Measurements from ENCODE around the gene FXN. TPM values are rescaled to one million over a fixed set of nuclear protein-coding genes. Genes with fewer than 3 reads are reported as not detected.

FXN gene
- total RNA-seq, 3 donors from 2014 or later = 3.8 to 7.5 (median 6.9) TPM

DNA sequence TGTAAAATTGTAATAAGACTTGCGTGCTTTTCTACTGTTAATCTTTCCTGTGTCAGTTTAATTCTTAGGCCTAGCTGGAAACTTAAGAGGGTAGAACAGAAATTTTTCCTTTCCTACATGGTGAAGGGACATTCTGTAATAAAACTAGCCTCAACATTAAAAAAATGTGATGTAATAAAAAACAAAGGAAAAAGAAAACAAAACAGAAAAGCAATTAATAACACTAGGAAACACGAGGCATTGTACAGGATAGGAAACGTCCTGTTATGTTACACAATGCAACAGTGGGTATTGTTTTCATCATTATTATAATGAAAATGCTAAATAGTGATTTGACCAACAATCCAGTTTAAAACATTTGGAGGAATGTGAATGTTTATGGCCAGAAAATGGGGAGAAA, 47.8 kb downstream of the FXN start:
- no peaks in the 10 kb centered on the region for H3K36me3 ChIP-seq
- intact Hi-C loops (cut with DNase I; ENCODE audit: low total_unique reads) = loop anchor here (5.0 kb wide), 1 partner anchor 511 kb away; no protein-coding TSS in a partner anchor

DNA sequence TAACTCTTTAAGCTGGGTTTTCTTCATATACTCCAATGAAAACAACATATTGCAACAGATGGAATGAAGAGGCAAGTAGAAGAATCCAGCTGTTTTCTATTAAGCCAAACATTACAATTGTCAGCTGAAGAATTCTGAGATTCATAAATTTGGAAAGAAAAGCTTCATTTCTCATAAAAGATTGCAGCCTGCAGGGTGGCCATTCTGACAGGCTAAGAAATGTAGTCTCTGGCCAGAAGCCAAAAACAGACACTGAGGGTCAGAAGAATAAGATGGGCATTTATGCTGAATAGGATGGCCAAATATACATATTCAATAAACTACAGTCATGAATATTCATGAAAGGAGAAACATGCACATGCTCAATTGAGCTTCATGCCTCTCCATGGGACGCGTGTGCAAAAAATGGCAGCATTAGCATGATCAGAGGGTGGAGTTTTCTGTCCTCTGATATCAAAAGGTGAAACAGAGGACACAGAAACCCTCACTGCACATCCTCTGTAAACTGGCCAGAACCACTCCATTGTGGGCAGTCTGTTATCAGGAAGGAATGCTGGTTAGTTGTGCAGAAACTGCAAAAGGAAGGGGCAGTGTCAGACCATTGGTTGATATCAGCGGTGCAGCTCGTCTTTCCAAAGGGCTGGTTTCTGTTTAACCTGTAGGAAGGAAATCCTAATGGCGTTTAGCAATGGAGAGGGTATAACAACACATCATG, 50.2 kb downstream of the FXN start:
- no peaks in the 10 kb centered on the region for H3K9me3 ChIP-seq
- intact Hi-C loops (cut with DNase I; ENCODE audit: low total_unique reads) = no loop called here
- H3K27ac ChIP-seq = no peak overlapping the region
- no peak for DNase-seq (ENCODE audit: low spot score in 2 of 2)
- H3K36me3 ChIP-seq = no peaks in the 10 kb centered on the region
- no peak overlapping the region for H3K4me3 ChIP-seq
- H3K4me1 ChIP-seq = no peaks in the 10 kb centered on the region
- no peaks in the 10 kb centered on the region for H3K27me3 ChIP-seq
- no peak for TF ChIP-seq POLR2A (IDR thresholded peaks at IDR 0.05)
- TF ChIP-seq CTCF (IDR thresholded peaks at IDR 0.05) = no peak
- no peak for TF ChIP-seq POLR2AphosphoS5 (IDR thresholded peaks at IDR 0.05)

More for the DNA sequence above, 47.8 kb downstream of the FXN start:
- TF ChIP-seq CTCF (IDR thresholded peaks at IDR 0.05) (no peak), POLR2A (IDR thresholded peaks at IDR 0.05) (no peak), POLR2AphosphoS5 (IDR thresholded peaks at IDR 0.05) (no peak)
- Histone ChIP-seq H3K27me3 (no peaks in the 10 kb centered on the region), H3K27ac (no peak overlapping the region), H3K4me1 (no peaks in the 10 kb centered on the region), H3K9me3 (no peaks in the 10 kb centered on the region), H3K4me3 (no peak overlapping the region)
- no peak for DNase-seq (ENCODE audit: low spot score in 2 of 2)

GRCh38 chr9:69086312-69086711, 50.8 kb downstream of the FXN start:
- intact Hi-C loops (cut with DNase I; ENCODE audit: low total_unique reads) = no loop called here

DNA sequence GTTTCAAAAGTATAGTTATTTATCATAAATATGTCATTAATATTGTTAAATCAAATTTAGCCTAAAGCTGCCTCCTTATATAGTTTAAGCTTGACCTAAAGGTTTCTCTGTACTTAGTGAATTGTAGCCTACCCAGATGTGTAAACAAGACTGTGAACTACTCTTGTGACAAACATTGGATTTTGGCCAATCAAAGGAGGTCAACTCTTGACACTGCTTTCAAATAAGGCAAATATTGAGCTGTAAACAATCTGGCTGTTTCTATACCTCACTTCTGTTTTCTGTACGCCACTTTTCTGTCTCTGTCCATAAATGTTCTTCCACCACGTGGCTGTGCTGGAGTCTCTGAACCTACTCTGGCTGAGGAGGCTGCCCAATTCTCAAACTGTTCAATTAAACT, 51.2 kb downstream of the FXN start:
- H3K4me3 ChIP-seq = no peak overlapping the region
- no peaks in the 10 kb centered on the region for H3K4me1 ChIP-seq
- no peak overlapping the region for H3K27ac ChIP-seq
- no peaks in the 10 kb centered on the region for H3K36me3 ChIP-seq
- intact Hi-C loops (cut with DNase I; ENCODE audit: low total_unique reads) = no loop called here
- H3K27me3 ChIP-seq = no peaks in the 10 kb centered on the region
- DNase-seq (ENCODE audit: low spot score in 2 of 2) = no peak
- H3K9me3 ChIP-seq = no peaks in the 10 kb centered on the region
- TF ChIP-seq CTCF (IDR thresholded peaks at IDR 0.05) = no peak
- no peak for TF ChIP-seq POLR2A (IDR thresholded peaks at IDR 0.05)
- no peak for TF ChIP-seq POLR2AphosphoS5 (IDR thresholded peaks at IDR 0.05)

More at GRCh38 chr9:69086312-69086711, 50.8 kb downstream of the FXN start:
- Histone ChIP-seq H3K4me3 (no peak overlapping the region), H3K27ac (no peak overlapping the region), H3K27me3 (no peaks in the 10 kb centered on the region), H3K36me3 (no peaks in the 10 kb centered on the region), H3K4me1 (no peaks in the 10 kb centered on the region), H3K9me3 (no peaks in the 10 kb centered on the region)
- DNase-seq (ENCODE audit: low spot score in 2 of 2) = no peak
- TF ChIP-seq CTCF (IDR thresholded peaks at IDR 0.05) (no peak), POLR2AphosphoS5 (IDR thresholded peaks at IDR 0.05) (no peak), POLR2A (IDR thresholded peaks at IDR 0.05) (no peak)

DNA sequence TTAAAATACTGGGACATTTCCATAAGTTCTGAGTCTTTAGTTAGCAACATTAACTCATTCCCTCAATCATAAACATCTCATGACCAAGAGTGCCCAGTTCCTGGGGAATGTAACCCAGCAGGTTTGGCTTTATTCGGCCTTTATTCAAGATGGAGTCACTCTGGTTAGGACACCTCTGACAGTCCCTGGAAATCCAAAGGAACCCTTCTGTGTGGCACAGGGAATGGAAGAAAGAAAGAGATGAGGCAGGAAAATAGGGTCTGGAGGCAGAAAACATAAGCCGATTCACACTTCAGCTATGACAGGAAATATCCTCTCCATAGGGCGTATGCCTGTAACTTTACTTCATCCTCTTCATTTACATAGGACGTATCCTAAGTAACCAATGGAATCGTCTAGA, 53.5 kb downstream of the FXN start:
- Histone ChIP-seq H3K36me3 (no peaks in the 10 kb centered on the region), H3K4me3 (no peak overlapping the region), H3K9me3 (no peaks in the 10 kb centered on the region), H3K4me1 (no peaks in the 10 kb centered on the region), H3K27me3 (no peaks in the 10 kb centered on the region), H3K27ac (no peak overlapping the region)
- intact Hi-C loops (cut with DNase I; ENCODE audit: low total_unique reads) = no loop called here
- DNase-seq (ENCODE audit: low spot score in 2 of 2) = no peak
- TF ChIP-seq POLR2A (IDR thresholded peaks at IDR 0.05) (no peak), POLR2AphosphoS5 (IDR thresholded peaks at IDR 0.05) (no peak), CTCF (IDR thresholded peaks at IDR 0.05) (no peak)

All from breast epithelium (tissue), 4 donors.